ENCODE results near the gene BLOC1S5. TPM values are rescaled to one million over a fixed set of nuclear protein-coding genes. Genes with fewer than 3 reads are reported as not detected.
A peak's percentile ranks its signal among the peaks of the same experiment; 100 is the strongest.

Gene BLOC1S5
- polyA plus RNA-seq, 3 donors = 3.7 to 11.7 (median 9.2) TPM

DNA sequence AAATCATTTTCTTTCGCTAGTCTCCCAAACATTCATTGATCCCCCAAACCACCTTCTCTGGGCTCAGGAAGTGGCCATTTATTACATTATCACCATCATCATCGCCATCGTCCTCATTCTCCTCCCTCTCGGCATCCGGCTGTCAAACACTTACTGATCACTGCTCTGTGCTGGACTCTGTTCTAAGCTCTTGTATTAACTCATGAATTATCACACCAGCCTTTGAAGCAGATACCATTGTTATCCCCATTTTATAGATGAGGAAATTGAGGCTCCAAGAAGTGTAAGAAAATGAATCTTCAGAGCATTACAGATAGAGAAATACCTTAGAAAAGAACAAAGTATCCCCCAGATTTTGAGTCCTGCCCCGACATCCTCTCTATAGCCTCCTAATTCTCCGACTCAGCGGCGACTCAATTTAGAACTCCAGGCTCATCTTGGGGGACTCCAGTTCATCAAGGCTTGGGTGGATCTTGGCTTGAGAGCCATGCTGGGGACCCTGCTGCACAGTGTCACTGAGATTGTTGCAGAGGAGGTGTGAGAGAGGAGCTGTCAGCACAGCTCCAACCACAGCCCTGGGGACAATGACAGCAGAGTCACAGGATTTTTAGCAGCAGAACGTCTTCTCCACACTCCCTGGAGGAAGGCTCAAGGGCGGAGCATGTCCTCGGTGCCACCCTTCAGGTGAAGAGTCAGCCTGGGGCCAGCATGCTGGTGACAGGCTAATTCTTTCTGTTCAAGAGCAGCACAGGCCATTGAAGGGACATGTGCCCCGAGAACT lies 44.8 kb upstream of the BLOC1S5 start:
- intact Hi-C loops (cut with micrococcal nuclease) = no loop called here
- no peaks in the 10 kb centered on the region for H3K9me3 ChIP-seq (replicated peaks in 1 of 2; ENCODE audit: control insufficient read depth in 1 of 2, insufficient read depth in 1 of 2, low read length in 2 of 2)
- DNase-seq = no peak
- no peak overlapping the region for H3K4me2 ChIP-seq (replicated peaks; ENCODE audit: extremely low read depth, low read length, poor library complexity, severe bottlenecking)
- Mint-ChIP-seq H3K27ac (peak overlapping the region in 1 of 7 donors; percentile 39), H3K4me3 (no peak overlapping the region), H3K36me3 (no peaks in the 10 kb centered on the region), H3K9me3 (peaks cover 2 to 7% (median 3%) of the 10 kb centered on the region in 7 donors), H3K4me1 (peaks cover 4% of the 10 kb centered on the region), H3K27me3 (ENCODE audit: low read depth in 3 of 3) (peaks cover 2 to 11% (median 9%) of the 10 kb centered on the region in 3 donors)
- H3K36me3 ChIP-seq (replicated peaks in 1 of 2; ENCODE audit: control insufficient read depth in 1 of 2, insufficient read depth in 2 of 2, low read length in 2 of 2) = no peaks in the 10 kb centered on the region
- 80% methylated on average over 8 of the region's 13 CpGs for WGBS (ENCODE audit: insufficient coverage)
- no peaks in the 10 kb centered on the region for H4K20me1 ChIP-seq (ENCODE audit: insufficient read depth, low read length)
- H3K9ac ChIP-seq (ENCODE audit: insufficient read depth, low read length, poor library complexity, severe bottlenecking) = no peak overlapping the region
- TF ChIP-seq, protein P1, sequence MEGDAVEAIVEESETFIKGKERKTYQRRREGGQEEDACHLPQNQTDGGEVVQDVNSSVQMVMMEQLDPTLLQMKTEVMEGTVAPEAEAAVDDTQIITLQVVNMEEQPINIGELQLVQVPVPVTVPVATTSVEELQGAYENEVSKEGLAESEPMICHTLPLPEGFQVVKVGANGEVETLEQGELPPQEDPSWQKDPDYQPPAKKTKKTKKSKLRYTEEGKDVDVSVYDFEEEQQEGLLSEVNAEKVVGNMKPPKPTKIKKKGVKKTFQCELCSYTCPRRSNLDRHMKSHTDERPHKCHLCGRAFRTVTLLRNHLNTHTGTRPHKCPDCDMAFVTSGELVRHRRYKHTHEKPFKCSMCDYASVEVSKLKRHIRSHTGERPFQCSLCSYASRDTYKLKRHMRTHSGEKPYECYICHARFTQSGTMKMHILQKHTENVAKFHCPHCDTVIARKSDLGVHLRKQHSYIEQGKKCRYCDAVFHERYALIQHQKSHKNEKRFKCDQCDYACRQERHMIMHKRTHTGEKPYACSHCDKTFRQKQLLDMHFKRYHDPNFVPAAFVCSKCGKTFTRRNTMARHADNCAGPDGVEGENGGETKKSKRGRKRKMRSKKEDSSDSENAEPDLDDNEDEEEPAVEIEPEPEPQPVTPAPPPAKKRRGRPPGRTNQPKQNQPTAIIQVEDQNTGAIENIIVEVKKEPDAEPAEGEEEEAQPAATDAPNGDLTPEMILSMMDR (IDR thresholded peaks at IDR 0.05) = no peak
- no peaks in the 10 kb centered on the region for H3K79me2 ChIP-seq (ENCODE audit: insufficient read depth, low read length)
- no peaks in the 10 kb centered on the region for H3K27me3 ChIP-seq (ENCODE audit: control insufficient read depth in 2 of 2, insufficient read depth in 2 of 2, low read length in 2 of 2)
- H3K4me3 ChIP-seq (replicated peaks in 1 of 3; ENCODE audit: low read depth in 2 of 3, low read length in 3 of 3) = no peak overlapping the region
- H3K4me1 ChIP-seq (ENCODE audit: control insufficient read depth in 1 of 2, insufficient read depth in 2 of 2, low read length in 2 of 2) = no peaks in the 10 kb centered on the region
- no peak overlapping the region for H3K27ac ChIP-seq (ENCODE audit: low read depth in 1 of 2, low read length in 2 of 2)
- H2AFZ ChIP-seq (ENCODE audit: insufficient read depth, low read depth, low read length, poor library complexity, severe bottlenecking) = peak overlapping the region; percentile 3

DNA sequence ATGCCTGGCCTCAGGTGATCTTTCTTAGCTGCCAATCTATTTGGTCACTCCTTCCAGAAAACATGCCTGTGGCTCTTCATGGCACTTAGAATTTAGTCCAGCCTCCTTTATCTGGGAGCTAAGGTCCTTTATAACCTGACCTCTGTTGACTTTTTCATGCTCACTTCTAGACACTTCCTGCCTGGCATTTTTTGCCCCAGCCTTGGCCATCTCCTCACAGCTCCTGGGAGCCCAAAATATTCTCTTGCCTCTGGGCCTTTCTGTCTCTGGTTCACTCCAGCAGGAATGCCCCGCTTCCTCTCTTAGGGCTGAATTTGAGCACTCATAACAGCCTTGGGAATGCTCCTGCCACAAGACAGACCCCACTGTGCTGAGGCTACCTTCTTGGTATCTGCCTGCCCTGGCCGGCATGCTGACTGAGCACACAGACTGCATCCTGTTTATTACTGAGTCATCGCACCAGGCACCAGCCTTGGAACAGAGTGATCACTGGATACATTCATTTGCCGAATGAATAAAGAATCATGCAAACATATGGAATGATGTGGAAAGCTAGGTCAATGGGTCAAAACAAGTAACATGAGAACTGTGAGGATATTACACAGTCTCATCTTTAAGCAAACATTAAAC lies 44.0 kb upstream of the BLOC1S5 start:
- Histone ChIP-seq H3K9ac (ENCODE audit: insufficient read depth, low read length, poor library complexity, severe bottlenecking) (no peak overlapping the region), H3K4me3 (replicated peaks in 1 of 3; ENCODE audit: low read depth in 2 of 3, low read length in 3 of 3) (no peak overlapping the region), H3K36me3 (replicated peaks in 1 of 2; ENCODE audit: control insufficient read depth in 1 of 2, insufficient read depth in 2 of 2, low read length in 2 of 2) (no peaks in the 10 kb centered on the region), H3K27me3 (ENCODE audit: control insufficient read depth in 2 of 2, insufficient read depth in 2 of 2, low read length in 2 of 2) (no peaks in the 10 kb centered on the region), H3K9me3 (replicated peaks in 1 of 2; ENCODE audit: control insufficient read depth in 1 of 2, insufficient read depth in 1 of 2, low read length in 2 of 2) (no peaks in the 10 kb centered on the region), H2AFZ (ENCODE audit: insufficient read depth, low read depth, low read length, poor library complexity, severe bottlenecking) (no peak overlapping the region), H4K20me1 (ENCODE audit: insufficient read depth, low read length) (no peaks in the 10 kb centered on the region), H3K4me1 (ENCODE audit: control insufficient read depth in 1 of 2, insufficient read depth in 2 of 2, low read length in 2 of 2) (no peaks in the 10 kb centered on the region), H3K27ac (ENCODE audit: low read depth in 1 of 2, low read length in 2 of 2) (no peak overlapping the region), H3K4me2 (replicated peaks; ENCODE audit: extremely low read depth, low read length, poor library complexity, severe bottlenecking) (no peak overlapping the region), H3K79me2 (ENCODE audit: insufficient read depth, low read length) (no peaks in the 10 kb centered on the region)
- H3K27ac Mint-ChIP-seq = peak overlapping the region in 1 of 7 donors; percentile 66
- H3K27me3 Mint-ChIP-seq (ENCODE audit: low read depth in 3 of 3) = peaks cover 2 to 12% (median 9%) of the 10 kb centered on the region in 3 donors
- peaks cover 2 to 7% (median 3%) of the 10 kb centered on the region in 7 donors for H3K9me3 Mint-ChIP-seq
- H3K4me3 Mint-ChIP-seq = no peak overlapping the region
- H3K4me1 Mint-ChIP-seq = peaks cover 4% of the 10 kb centered on the region
- DNase-seq = no peak
- TF ChIP-seq, protein P1 (IDR thresholded peaks at IDR 0.05) = no peak
- intact Hi-C loops (cut with micrococcal nuclease) = no loop called here
- WGBS (ENCODE audit: insufficient coverage) = 54% methylated on average over 2 of the region's 4 CpGs
- no peaks in the 10 kb centered on the region for H3K36me3 Mint-ChIP-seq

All from CD14-positive monocyte (primary cell).